Left ventricle myocardium inferior (tissue), 1 donor: ENCODE data around the gene HSD3B2. TPM values are rescaled to one million over a fixed set of nuclear protein-coding genes. Genes with fewer than 3 reads are reported as not detected.

Source experiments
- DNase-seq: peaks from one replicate; pipeline ENCODE4 v3.0.0-alpha.2; 2020
- H3K27ac ChIP-seq: fragments of 200-600 bp; replicated peaks from 2 replicates; pipeline ENCODE4 v1.8.0; 2021
- H3K27me3 ChIP-seq: fragments of 200-600 bp; 2 replicates; pipeline ENCODE4 v1.8.0; 2021; ENCODE audit warnings: low read depth
- H3K36me3 ChIP-seq: fragments of 200-600 bp; 2 replicates; pipeline ENCODE4 v1.8.0; 2021
- H3K4me1 ChIP-seq: fragments of 200-600 bp; 2 replicates; pipeline ENCODE4 v1.8.0; 2021
- H3K4me3 ChIP-seq: fragments of 200-600 bp; 2 replicates; pipeline ENCODE4 v1.8.0; 2021; ENCODE audit warnings: mild to moderate bottlenecking, moderate library complexity
- H3K9me3 ChIP-seq: fragments of 200-600 bp; replicated peaks from 2 replicates; pipeline ENCODE4 v1.8.0; 2021
- intact Hi-C: fragments of 100-400 bp; cut with micrococcal nuclease; formaldehyde crosslinking; loops from one replicate; pipeline ENCODE4 v1.11.0; 2022
- total RNA-seq: library from RNA; stranded (reverse); fragmentation: NEBNext Ultra II Directional; extraction: Animal tissue kit (Norgen Biotek cat#: 25700); gene quantifications from one replicate; pipeline ENCODE4 v1.2.1, GENCODE V29; 2021
- TF ChIP-seq, protein P1 (sequence below): fragments of 200-600 bp; IDR thresholded peaks from 2 replicates; pipeline ENCODE4 v1.8.0; 2021; ENCODE audit warnings: antibody characterized with exemption, mild to moderate bottlenecking, borderline replicate concordance
- donor health status: DM: no; HTN: yes; CAD: no; lungs with severe emphysema.

Gene HSD3B2
- total RNA-seq, 1 donor from 2014 or later, result not detected

DNA sequence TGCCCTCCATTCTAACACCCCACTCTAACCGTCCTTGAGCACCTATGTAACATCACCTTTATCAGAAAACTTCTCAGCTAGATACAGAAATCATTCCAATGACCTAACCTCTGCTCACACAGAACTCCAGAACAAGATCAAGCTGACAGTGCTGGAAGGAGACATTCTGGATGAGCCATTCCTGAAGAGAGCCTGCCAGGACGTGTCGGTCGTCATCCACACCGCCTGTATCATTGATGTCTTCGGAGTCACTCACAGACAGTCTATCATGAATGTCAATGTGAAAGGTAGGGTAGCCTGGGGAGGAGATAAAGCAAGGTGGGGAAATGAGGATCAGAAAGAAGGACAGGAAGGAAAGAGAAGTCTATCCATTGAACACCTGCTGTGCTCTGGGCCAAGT, 27.8 kb downstream of the HSD3B2 start:
- H3K4me3 ChIP-seq, result no peak overlapping the region
- no peak for DNase-seq
- no peaks in the 10 kb centered on the region for H3K9me3 ChIP-seq
- TF ChIP-seq, protein P1, sequence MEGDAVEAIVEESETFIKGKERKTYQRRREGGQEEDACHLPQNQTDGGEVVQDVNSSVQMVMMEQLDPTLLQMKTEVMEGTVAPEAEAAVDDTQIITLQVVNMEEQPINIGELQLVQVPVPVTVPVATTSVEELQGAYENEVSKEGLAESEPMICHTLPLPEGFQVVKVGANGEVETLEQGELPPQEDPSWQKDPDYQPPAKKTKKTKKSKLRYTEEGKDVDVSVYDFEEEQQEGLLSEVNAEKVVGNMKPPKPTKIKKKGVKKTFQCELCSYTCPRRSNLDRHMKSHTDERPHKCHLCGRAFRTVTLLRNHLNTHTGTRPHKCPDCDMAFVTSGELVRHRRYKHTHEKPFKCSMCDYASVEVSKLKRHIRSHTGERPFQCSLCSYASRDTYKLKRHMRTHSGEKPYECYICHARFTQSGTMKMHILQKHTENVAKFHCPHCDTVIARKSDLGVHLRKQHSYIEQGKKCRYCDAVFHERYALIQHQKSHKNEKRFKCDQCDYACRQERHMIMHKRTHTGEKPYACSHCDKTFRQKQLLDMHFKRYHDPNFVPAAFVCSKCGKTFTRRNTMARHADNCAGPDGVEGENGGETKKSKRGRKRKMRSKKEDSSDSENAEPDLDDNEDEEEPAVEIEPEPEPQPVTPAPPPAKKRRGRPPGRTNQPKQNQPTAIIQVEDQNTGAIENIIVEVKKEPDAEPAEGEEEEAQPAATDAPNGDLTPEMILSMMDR, result no peak
- no peaks in the 10 kb centered on the region for H3K36me3 ChIP-seq
- H3K4me1 ChIP-seq, result no peaks in the 10 kb centered on the region
- no peak overlapping the region for H3K27ac ChIP-seq
- H3K27me3 ChIP-seq, result peaks cover 23% of the 10 kb centered on the region
- intact Hi-C loops, result no loop called here

DNA sequence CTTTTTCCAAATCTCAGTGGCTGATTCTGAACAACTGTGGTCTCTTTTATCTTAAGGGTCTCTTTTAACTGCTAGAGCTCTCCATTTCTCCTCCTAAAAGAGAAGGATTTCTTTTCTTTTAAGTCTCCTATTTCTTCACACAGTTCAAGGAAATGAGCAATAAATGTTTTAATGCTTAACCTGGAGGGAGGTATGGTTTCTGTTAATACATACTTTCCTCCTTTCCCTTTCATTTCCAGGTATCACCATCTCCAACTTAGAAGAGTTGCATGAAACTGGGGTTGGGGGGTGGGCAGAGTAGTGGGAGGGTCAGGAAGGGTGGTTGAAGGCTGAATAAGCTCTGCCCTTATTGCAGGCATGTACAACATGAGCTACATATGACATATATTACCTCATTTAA, 31.4 kb downstream of the HSD3B2 start:
- H3K4me3 ChIP-seq, result no peak overlapping the region
- H3K36me3 ChIP-seq, result no peaks in the 10 kb centered on the region
- H3K27ac ChIP-seq, result no peak overlapping the region
- DNase-seq, result no peak
- intact Hi-C loops, result no loop called here
- no peaks in the 10 kb centered on the region for H3K9me3 ChIP-seq
- peaks cover 13% of the 10 kb centered on the region for H3K27me3 ChIP-seq
- H3K4me1 ChIP-seq, result no peaks in the 10 kb centered on the region
- TF ChIP-seq, protein P1, result no peak

DNA sequence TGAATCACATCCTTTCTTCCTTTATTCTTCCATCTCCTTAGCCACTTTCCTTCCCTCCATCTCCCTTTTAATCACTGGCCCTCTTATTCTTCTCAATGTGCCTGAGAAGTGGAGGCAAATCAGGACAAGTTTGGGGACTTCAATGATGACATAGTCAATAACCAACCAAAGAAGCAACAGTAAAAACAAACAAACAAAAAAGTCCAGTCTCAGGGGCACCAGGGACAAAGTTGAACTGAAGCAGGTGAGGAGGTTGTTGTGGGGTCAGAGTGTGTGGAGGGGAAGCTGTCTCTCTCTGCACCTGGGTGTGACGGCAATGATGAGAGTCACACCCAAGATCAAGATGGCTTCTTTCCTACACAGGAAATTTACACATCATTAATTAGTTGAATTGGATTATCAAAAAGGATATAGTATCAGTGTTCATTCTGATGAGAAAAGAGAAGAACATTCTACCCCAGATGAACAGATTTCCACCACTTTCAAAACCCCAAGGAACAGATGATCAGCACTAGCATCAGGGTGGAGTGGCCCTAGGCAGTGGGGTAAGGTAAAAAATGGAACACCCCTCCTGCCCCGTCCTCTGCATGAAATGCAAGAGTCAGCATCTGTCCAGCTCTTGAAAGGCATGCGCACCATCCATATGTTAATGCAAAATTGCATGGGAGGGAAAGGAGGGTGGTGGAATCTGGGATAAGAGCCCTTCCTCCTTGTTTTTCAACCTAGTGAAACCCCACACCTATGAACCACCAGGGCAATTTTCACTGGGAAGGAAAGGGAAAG, 32.6 kb downstream of the HSD3B2 start:
- Histone ChIP-seq H3K4me1 (no peaks in the 10 kb centered on the region), H3K4me3 (no peak overlapping the region), H3K27me3 (peaks cover 5% of the 10 kb centered on the region), H3K27ac (no peak overlapping the region), H3K9me3 (no peaks in the 10 kb centered on the region), H3K36me3 (no peaks in the 10 kb centered on the region)
- no peak for DNase-seq
- TF ChIP-seq, protein P1, result no peak
- intact Hi-C loops, result no loop called here

DNA sequence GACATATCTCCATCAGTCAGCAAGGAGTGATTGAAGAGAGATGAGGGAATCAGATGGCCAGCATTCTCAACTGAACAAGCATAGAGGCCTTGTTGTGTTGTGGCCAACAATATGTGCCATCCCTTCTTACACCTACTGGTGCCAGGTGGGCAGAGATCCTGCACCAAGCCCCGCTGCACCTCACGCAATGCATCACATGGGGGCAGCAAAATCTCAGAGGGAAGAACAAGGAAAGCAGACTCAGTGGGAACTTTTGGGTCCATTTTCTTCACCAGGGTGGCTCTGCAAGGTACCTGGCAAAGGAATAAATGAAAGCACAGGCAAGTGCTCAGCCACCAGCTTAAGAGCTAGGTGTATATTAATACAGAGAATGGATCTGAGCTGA, 33.2 kb downstream of the HSD3B2 start:
- H3K4me3 ChIP-seq, result no peak overlapping the region
- no peaks in the 10 kb centered on the region for H3K27me3 ChIP-seq
- DNase-seq, result no peak
- TF ChIP-seq, protein P1, result no peak
- H3K4me1 ChIP-seq, result peaks cover 3% of the 10 kb centered on the region
- no peaks in the 10 kb centered on the region for H3K36me3 ChIP-seq
- H3K9me3 ChIP-seq, result no peaks in the 10 kb centered on the region
- no peak overlapping the region for H3K27ac ChIP-seq
- intact Hi-C loops, result no loop called here

DNA sequence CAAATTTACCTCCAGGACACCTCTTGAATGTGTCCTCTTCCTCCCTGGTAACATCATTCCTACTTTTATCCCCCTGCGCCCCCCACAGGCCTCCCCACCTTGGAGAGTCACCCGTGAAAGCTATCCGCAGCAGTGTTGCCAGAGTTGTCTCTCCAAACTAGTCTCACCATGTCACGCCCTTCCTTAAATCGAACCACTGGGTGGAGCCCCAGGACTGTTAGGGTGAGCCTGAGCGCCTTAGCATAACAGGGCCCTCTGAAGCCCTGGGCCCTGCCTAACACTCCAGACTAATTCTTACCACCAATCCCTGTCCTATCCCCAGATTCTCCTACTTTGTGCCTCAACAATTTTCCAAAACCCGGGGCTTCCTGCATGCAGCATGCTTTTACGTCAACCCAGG, 35.0 kb downstream of the HSD3B2 start:
- Histone ChIP-seq H3K27ac (no peak overlapping the region), H3K27me3 (no peaks in the 10 kb centered on the region), H3K36me3 (no peaks in the 10 kb centered on the region), H3K4me3 (no peak overlapping the region), H3K9me3 (no peaks in the 10 kb centered on the region), H3K4me1 (peaks cover 5% of the 10 kb centered on the region)
- intact Hi-C loops, result no loop called here
- TF ChIP-seq, protein P1, result no peak
- DNase-seq, result no peak
